ENCODE measurements around the gene MED26. TPM values are rescaled to one million over a fixed set of nuclear protein-coding genes. Genes with fewer than 3 reads are reported as not detected.
A peak's percentile ranks its signal among the peaks of the same experiment; 100 is the strongest.
"Not testable (repeated sequence)": the region's sequence is repeated elsewhere in the genome, so short reads cannot be mapped to it uniquely, and the experiment has no call there.

Gene MED26
- total RNA-seq, 1 donor: 7.3 TPM

GRCh38 chr19:16562608-16563025 lies 65.4 kb downstream of the MED26 start:
- DNase-seq (ENCODE audit: low read depth): no peak
- no peak for TF ChIP-seq CTCF (IDR thresholded peaks at IDR 0.05; ENCODE audit: insufficient read depth, low read depth, low read length)
- H3K4me3 ChIP-seq (ENCODE audit: low read depth, low read length): no peak overlapping the region

DNA sequence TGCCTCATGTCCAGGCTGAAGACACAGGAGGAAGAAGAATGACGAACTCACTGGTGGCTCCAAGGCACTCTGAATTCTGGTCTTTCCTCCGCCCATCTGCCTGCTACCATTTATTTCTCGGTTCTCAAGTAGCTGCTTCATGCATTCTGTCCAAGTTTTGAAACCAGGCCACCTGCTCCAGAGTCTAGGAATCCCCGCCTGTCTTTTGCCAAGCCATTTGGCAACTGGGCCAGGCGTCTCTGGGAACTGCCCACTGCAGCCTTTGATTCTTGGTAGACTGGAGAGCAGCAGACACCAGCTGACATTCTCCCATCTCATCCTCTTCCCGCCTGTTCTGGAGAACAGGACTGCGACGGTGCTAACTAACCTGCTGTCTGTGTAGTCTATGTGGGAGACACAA lies 66.6 kb downstream of the MED26 start:
- H3K4me3 ChIP-seq (ENCODE audit: low read depth, low read length): no peak overlapping the region
- no peak for DNase-seq (ENCODE audit: low read depth)
- no peak for TF ChIP-seq CTCF (IDR thresholded peaks at IDR 0.05; ENCODE audit: insufficient read depth, low read depth, low read length)

GRCh38 chr19:16559780-16560276 lies 68.2 kb downstream of the MED26 start:
- no peak overlapping the region for H3K4me3 ChIP-seq (ENCODE audit: low read depth, low read length)
- TF ChIP-seq CTCF (IDR thresholded peaks at IDR 0.05; ENCODE audit: insufficient read depth, low read depth, low read length): no peak
- peak; percentile 85 for DNase-seq (ENCODE audit: low read depth)

DNA sequence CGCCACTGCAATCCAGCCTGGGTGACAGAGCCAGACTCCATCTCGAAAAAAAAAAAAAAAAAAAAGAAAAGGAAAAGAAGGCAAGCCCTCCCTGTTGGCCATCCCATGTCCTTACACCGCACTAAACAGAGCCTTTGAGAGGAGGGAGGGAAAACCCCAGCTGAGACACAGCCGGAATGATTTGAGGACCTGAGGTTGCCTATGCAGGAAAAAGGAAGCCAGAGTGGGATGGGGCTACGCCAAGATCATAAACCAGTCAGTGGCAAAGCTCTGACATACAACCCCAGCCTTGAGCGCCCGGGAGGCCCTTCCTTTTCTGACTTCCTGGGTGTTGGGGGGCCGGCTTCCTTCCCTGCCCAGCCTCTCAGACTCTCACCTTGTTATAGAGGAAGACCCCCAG lies 73.2 kb downstream of the MED26 start:
- no peak overlapping the region for H3K4me3 ChIP-seq (ENCODE audit: low read depth, low read length)
- TF ChIP-seq CTCF (IDR thresholded peaks at IDR 0.05; ENCODE audit: insufficient read depth, low read depth, low read length): no peak
- DNase-seq (ENCODE audit: low read depth): no peak

DNA sequence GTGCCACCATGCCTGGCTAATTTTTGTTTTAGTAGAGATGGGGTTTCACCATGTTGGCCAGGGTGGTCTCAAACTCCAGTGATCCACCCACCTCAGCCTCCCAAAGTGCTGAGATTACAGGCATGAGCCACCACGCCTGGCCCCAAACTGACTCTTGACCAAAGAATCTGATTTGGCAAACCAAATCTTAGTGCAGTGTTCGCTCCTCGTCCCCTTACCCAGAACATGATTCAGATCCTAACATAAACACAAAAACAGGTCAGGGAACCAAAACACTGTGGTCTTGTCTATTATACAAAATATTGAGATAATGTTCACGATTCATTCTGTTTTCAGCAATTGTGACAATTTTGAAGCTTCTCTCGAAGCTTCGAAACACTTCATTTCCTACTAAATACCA lies 76.1 kb downstream of the MED26 start:
- not testable (repeated sequence) for H3K4me3 ChIP-seq (ENCODE audit: low read depth, low read length); DNase-seq (ENCODE audit: low read depth)

DNA sequence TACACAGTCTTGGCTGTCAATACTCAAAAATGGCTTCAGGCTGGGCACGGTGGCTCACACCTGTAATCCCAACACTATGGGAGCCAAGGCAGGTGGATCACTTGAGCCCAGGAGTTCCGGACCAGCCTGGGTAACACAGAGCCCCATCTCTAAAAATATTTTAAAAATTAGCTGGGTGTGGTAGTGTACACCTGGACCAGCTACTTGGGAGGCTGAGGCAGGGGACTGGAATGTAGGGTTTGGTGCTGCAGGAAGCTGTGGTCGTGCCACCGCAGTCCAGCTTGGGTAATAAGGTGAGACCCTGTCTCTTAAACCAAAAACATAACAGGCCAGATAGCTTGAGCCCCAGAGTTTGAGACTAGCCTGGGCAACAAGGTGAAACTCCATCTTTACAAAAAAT lies 79.0 kb downstream of the MED26 start:
- H3K4me3 ChIP-seq (ENCODE audit: low read depth, low read length): no peak overlapping the region
- no peak for DNase-seq (ENCODE audit: low read depth)
- TF ChIP-seq CTCF (IDR thresholded peaks at IDR 0.05; ENCODE audit: insufficient read depth, low read depth, low read length): no peak

GRCh38 chr19:16544473-16545231 lies 83.4 kb downstream of the MED26 start:
- DNase-seq (ENCODE audit: low read depth): no peak
- no peak for TF ChIP-seq CTCF (IDR thresholded peaks at IDR 0.05; ENCODE audit: insufficient read depth, low read depth, low read length)

GRCh38 chr19:16543734-16544133 lies 84.3 kb downstream of the MED26 start:
- not testable (repeated sequence) for H3K4me3 ChIP-seq (ENCODE audit: low read depth, low read length); DNase-seq (ENCODE audit: low read depth)

More at GRCh38 chr19:16544473-16545231, 83.4 kb downstream of the MED26 start:
- H3K4me3 ChIP-seq (ENCODE audit: low read depth, low read length): no peak overlapping the region

Measured in fibroblast of villous mesenchyme (primary cell).